Esophagus muscularis mucosa (tissue), 4 donors: Measurements from ENCODE around the gene FAM169A.
"Not testable (repeated sequence)": the region's sequence is repeated elsewhere in the genome, so short reads cannot be mapped to it uniquely, and the experiment has no call there.

Experiments used
- CTCF ChIP-seq, 3 experiments: fragments of 200-600 bp in 2 of 3; fragments of 450-650 bp in 1 of 3; sonication (generic) in 2 of 3; IDR thresholded peaks; one replicate each; pipeline ENCODE4 v1.5.1; 2017 to 2019; ENCODE audit warnings: antibody characterized with exemption in 3 of 3, mild to moderate bottlenecking in 2 of 3, moderate library complexity in 1 of 3
- EP300 ChIP-seq: sonication (generic); formaldehyde crosslinking; IDR thresholded peaks from one replicate; pipeline ENCODE4 v1.6.1; 2017; ENCODE audit warnings: antibody characterized with exemption
- POLR2A ChIP-seq: fragments of 450-650 bp; IDR thresholded peaks from one replicate; pipeline ENCODE4 v1.6.1; 2017; ENCODE audit warnings: antibody characterized with exemption, moderate library complexity, mild to moderate bottlenecking, low read depth
- POLR2AphosphoS5 ChIP-seq, 2 donors: sonication (generic); formaldehyde crosslinking; IDR thresholded peaks; one replicate each; pipeline ENCODE4 v1.6.1; 2017; ENCODE audit warnings: antibody characterized with exemption in 2 of 2

GRCh38 chr5:74909888-74910287 is 43.7 kb upstream of the FAM169A start:
- TF ChIP-seq CTCF (IDR thresholded peaks at IDR 0.05); POLR2A; EP300; POLR2AphosphoS5 (IDR thresholded peaks at IDR 0.05): not testable (repeated sequence)
